K562 (cell line): ENCODE results near the gene ZNF10. TPM values are rescaled to one million over a fixed set of nuclear protein-coding genes. Genes with fewer than 3 reads are reported as not detected.

Source experiments
- CC2D1A ChIP-seq: fragments of 450-650 bp; IDR thresholded peaks from 2 replicates; pipeline ENCODE4 v1.6.1; 2017; ENCODE audit warnings: mild to moderate bottlenecking
- DACH1 ChIP-seq: fragments of 450-650 bp; IDR thresholded peaks from 2 replicates; pipeline ENCODE4 v1.6.1; 2018; ENCODE audit not compliant: partially characterized antibody
- ERF ChIP-seq: fragments of 450-650 bp; formaldehyde crosslinking; IDR thresholded peaks from 2 replicates; pipeline ENCODE4 v1.4.0; 2020; ENCODE audit warnings: mild to moderate bottlenecking, mixed read lengths
- ESRRA ChIP-seq: fragments of 450-650 bp; IDR thresholded peaks from 2 replicates; pipeline ENCODE4 v1.6.1; 2014; ENCODE audit warnings: low read depth, mild to moderate bottlenecking, moderate library complexity, borderline replicate concordance
- JUN ChIP-seq, 2 experiments: sonication (generic) in 1 of 2; formaldehyde crosslinking in 1 of 2; IDR thresholded peaks; 2 replicates each; pipeline versions ENCODE4 v1.6.1 to v1.8.0; 2012 to 2022; ENCODE audit warnings: borderline replicate concordance in 2 of 2, mild to moderate bottlenecking in 2 of 2, improper control_type of control experiment in 1 of 2, low read depth in 1 of 2, low read length in 1 of 2, missing genetic modification reagents in 1 of 2
- KDM5B ChIP-seq: fragments of 200-600 bp; sonication (generic); IDR thresholded peaks from 2 replicates; pipeline ENCODE4 v1.6.1; 2012; ENCODE audit warnings: low read depth, mild to moderate bottlenecking, moderate library complexity, low read length, control low read depth, inconsistent platforms; ENCODE audit not compliant: insufficient replicate concordance
- MTF1 ChIP-seq: fragments of 250-450 bp; sonication (Bioruptor Pico); IDR thresholded peaks from 2 replicates; pipeline ENCODE4 v1.9.0; 2021; ENCODE audit warnings: moderate library complexity, mild to moderate bottlenecking, inconsistent platforms, borderline replicate concordance
- NR2C1 ChIP-seq, 2 experiments: fragments of 450-650 bp; IDR thresholded peaks; 2 replicates each; pipeline ENCODE4 v1.6.1; 2017; ENCODE audit warnings: mild to moderate bottlenecking in 2 of 2, antibody characterized with exemption in 1 of 2, inconsistent platforms in 1 of 2, missing compliant biosample characterization in 1 of 2, missing genetic modification characterization in 1 of 2
- RB1 ChIP-seq: fragments of 450-650 bp; IDR thresholded peaks from 2 replicates; pipeline ENCODE4 v1.6.1; 2017; ENCODE audit warnings: low read depth, mild to moderate bottlenecking
- SRSF1 ChIP-seq: fragments of 200-400 bp; formaldehyde crosslinking; IDR thresholded peaks from 2 replicates; pipeline ENCODE4 v1.6.1; 2017; ENCODE audit warnings: mild to moderate bottlenecking, low read depth, low read length, moderate library complexity
- STAT5B ChIP-seq: fragments of 250-450 bp; sonication (Bioruptor Pico); IDR thresholded peaks from 2 replicates; pipeline ENCODE4 v1.8.0; 2021; ENCODE audit warnings: mild to moderate bottlenecking, inconsistent platforms
- TAF7 ChIP-seq: fragments of 450-650 bp; IDR thresholded peaks from 2 replicates; pipeline ENCODE4 v1.6.1; 2016; ENCODE audit warnings: missing genetic modification characterization, missing compliant biosample characterization
- XRCC5 ChIP-seq: fragments of 200-400 bp; formaldehyde crosslinking; IDR thresholded peaks from 2 replicates; pipeline ENCODE4 v1.6.1; 2017; ENCODE audit warnings: low read depth, mild to moderate bottlenecking, low read length
- ZKSCAN8 ChIP-seq: fragments of 200-800 bp; sonication (Bioruptor generic); IDR thresholded peaks from 2 replicates; pipeline ENCODE4 v1.6.1; 2016; ENCODE audit warnings: missing genetic modification characterization, missing compliant biosample characterization
- ZNF143 ChIP-seq: sonication (generic); formaldehyde crosslinking; IDR thresholded peaks from 2 replicates; pipeline ENCODE4 v1.9.0; 2022; ENCODE audit warnings: mild to moderate bottlenecking, missing genetic modification reagents
- ZNF175 ChIP-seq: fragments of 200-800 bp; sonication (Bioruptor generic); IDR thresholded peaks from 2 replicates; pipeline ENCODE4 v1.6.1; 2016; ENCODE audit warnings: low read depth, mild to moderate bottlenecking, missing genetic modification characterization, missing compliant biosample characterization
- ZNF197 ChIP-seq: fragments of 200-800 bp; sonication (Bioruptor generic); IDR thresholded peaks from 2 replicates; pipeline ENCODE4 v1.6.1; 2016; ENCODE audit warnings: low read depth, missing genetic modification characterization, missing compliant biosample characterization
- ZZZ3 ChIP-seq: fragments of 450-650 bp; IDR thresholded peaks from 2 replicates; pipeline ENCODE4 v1.6.1; 2016; ENCODE audit warnings: antibody characterized with exemption, mild to moderate bottlenecking, moderate library complexity
- polyA plus RNA-seq, 8 experiments: library from polyadenylated mRNA; depleted of rRNA in 4 of 8; stranded (reverse) in 5 of 8; unstranded in 3 of 8; fragments of >200 nt; fragmentation: Nextera tagmentation in 2 of 8; fragmentation: Illumina TruSeq in 1 of 8; extraction: Ambion mirVana in 2 of 8; extraction: Trizol in 1 of 8; gene quantifications; 2 replicates each; pipeline versions ENCODE4 v1.2.1 to v1.2.3, GENCODE V29; 2011 to 2014; ENCODE audit warnings: inconsistent platforms in 1 of 8, missing spikeins in 1 of 8
- total RNA-seq, 7 experiments: library from RNA; depleted of rRNA in 6 of 7; stranded (reverse); fragments of >200 nt in 6 of 7; fragmentation: Illumina TruSeq in 2 of 7; extraction: Trizol in 2 of 7; gene quantifications; 2 replicates each; pipeline versions ENCODE4 v1.2.1 to v1.2.3, GENCODE V29; 2011 to 2021; ENCODE audit warnings: low replicate concordance in 1 of 7
- TF ChIP-seq, protein P1 (sequence below): fragments of 250-450 bp; sonication (Bioruptor Pico); IDR thresholded peaks from 2 replicates; pipeline ENCODE4 v1.4.0; 2020
- TF ChIP-seq, protein P2 (sequence below): sonication (generic); formaldehyde crosslinking; IDR thresholded peaks from 2 replicates; pipeline ENCODE4 v1.8.0; 2022; ENCODE audit warnings: missing genetic modification reagents, mild to moderate bottlenecking, moderate library complexity, borderline replicate concordance
- TF ChIP-seq, protein P3 (sequence below): fragments of 200-800 bp; sonication (Bioruptor generic); IDR thresholded peaks from 2 replicates; pipeline ENCODE4 v1.6.1; 2017; ENCODE audit warnings: missing genetic modification characterization, missing compliant biosample characterization
- TF ChIP-seq, protein P4 (sequence below): fragments of 250-450 bp; sonication (Bioruptor Pico); IDR thresholded peaks from 2 replicates; pipeline ENCODE4 v1.4.0; 2020; ENCODE audit warnings: mild to moderate bottlenecking, moderate library complexity

The ZNF10 gene
- total and polyA plus RNA-seq, 9 of the 15 experiments (the other 6 are each of a cell fraction or from before 2014, with no cell fraction given), result 3.5 to 5.8 (median 4.9) TPM

DNA sequence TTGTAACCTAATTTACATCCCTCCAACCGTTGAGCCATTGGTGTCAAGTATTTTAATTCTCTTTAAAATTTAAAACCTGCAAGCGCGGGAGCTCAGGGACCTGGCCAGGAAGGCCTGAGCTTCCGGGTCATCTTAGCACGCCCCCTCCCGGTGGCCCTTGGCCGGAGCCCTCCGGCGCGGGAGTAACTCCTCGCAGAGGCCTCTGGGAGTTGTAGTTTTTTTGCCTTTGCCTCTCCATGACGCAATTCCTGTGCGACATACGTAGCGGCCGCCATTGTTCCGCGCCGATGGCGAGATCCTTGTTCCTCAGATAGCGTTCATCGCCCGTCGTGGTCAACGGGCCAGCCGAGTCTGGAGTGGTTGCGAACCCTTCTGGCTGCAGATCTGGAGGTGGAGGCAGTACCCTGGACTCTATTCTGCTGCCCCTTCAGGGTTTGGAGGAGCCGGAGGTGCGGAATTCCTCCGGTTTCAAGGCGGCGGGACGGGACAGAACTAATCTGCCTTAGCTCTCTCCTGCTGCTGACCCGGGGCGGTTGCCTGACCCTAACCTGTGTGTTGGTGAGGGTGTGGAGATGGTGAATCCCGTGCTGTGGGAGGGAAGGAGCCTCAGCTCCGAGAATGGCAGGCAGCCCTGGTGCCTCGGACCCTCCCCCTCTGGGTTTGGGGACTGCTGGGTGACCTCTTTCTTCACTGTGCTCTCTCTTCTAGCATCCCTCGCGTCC, 51.0 kb downstream of the ZNF10 start, which contains the start of gene ZNF268 (continued):
- TF ChIP-seq ZNF175 (CRISPR knock-in tag) (peak; percentile 49; the same call in 1 of the 2 replicates), ERF (CRISPR knock-in tag) (no peak), KDM5B (peak; percentile 78), RB1 (peak; percentile 92), STAT5B (CRISPR knock-in tag) (no peak), SRSF1 (peak; percentile 42; the same call in 1 of the 2 replicates), ZZZ3 (no peak), JUN (IDR thresholded peaks at IDR 0.05; ENCODE audit: borderline replicate concordance, low read depth, low read length) (peak; percentile 71), JUN (CRISPR knock-in tag; IDR thresholded peaks at IDR 0.05; ENCODE audit: borderline replicate concordance) (no peak), ZKSCAN8 (CRISPR knock-in tag) (no peak), CC2D1A (peak; percentile 76), ZNF143 (CRISPR knock-in tag) (peak; percentile 96), NR2C1 (IDR thresholded peaks at IDR 0.05) (peak; percentile 98), NR2C1 (tag; IDR thresholded peaks at IDR 0.05) (peak; percentile 100), MTF1 (no peak), XRCC5 (peak; percentile 97), ESRRA (peak; percentile 44; the same call in 1 of the 2 replicates), DACH1 (no peak), TAF7 (tag) (peak; percentile 81), ZNF197 (CRISPR knock-in tag) (no peak)
- TF ChIP-seq, protein P1, sequence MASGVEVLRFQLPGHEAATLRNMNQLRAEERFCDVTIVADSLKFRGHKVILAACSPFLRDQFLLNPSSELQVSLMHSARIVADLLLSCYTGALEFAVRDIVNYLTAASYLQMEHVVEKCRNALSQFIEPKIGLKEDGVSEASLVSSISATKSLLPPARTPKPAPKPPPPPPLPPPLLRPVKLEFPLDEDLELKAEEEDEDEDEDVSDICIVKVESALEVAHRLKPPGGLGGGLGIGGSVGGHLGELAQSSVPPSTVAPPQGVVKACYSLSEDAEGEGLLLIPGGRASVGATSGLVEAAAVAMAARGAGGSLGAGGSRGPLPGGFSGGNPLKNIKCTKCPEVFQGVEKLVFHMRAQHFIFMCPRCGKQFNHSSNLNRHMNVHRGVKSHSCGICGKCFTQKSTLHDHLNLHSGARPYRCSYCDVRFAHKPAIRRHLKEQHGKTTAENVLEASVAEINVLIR (CRISPR knock-in tag), result peak; percentile 98
- TF ChIP-seq, protein P2, sequence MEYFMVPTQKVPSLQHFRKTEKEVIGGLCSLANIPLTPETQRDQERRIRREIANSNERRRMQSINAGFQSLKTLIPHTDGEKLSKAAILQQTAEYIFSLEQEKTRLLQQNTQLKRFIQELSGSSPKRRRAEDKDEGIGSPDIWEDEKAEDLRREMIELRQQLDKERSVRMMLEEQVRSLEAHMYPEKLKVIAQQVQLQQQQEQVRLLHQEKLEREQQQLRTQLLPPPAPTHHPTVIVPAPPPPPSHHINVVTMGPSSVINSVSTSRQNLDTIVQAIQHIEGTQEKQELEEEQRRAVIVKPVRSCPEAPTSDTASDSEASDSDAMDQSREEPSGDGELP (CRISPR knock-in tag), result peak; percentile 52; the same call in 1 of the 2 replicates
- TF ChIP-seq, protein P3, sequence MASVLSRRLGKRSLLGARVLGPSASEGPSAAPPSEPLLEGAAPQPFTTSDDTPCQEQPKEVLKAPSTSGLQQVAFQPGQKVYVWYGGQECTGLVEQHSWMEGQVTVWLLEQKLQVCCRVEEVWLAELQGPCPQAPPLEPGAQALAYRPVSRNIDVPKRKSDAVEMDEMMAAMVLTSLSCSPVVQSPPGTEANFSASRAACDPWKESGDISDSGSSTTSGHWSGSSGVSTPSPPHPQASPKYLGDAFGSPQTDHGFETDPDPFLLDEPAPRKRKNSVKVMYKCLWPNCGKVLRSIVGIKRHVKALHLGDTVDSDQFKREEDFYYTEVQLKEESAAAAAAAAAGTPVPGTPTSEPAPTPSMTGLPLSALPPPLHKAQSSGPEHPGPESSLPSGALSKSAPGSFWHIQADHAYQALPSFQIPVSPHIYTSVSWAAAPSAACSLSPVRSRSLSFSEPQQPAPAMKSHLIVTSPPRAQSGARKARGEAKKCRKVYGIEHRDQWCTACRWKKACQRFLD (CRISPR knock-in tag), result peak; percentile 54; the same call in 1 of the 2 replicates
- TF ChIP-seq, protein P4, sequence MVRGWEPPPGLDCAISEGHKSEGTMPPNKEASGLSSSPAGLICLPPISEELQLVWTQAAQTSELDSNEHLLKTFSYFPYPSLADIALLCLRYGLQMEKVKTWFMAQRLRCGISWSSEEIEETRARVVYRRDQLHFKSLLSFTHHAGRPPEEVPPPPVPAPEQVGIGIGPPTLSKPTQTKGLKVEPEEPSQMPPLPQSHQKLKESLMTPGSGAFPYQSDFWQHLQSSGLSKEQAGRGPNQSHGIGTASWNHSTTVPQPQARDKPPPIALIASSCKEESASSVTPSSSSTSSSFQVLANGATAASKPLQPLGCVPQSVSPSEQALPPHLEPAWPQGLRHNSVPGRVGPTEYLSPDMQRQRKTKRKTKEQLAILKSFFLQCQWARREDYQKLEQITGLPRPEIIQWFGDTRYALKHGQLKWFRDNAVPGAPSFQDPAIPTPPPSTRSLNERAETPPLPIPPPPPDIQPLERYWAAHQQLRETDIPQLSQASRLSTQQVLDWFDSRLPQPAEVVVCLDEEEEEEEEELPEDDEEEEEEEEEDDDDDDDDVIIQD, result 0 out of 2 replicates have a peak, but pooled peaks have one; percentile 18
